ENCODE results near the gene ADAM19.
A peak's percentile ranks its signal among the peaks of the same experiment; 100 is the strongest.

The ADAM19 gene

DNA sequence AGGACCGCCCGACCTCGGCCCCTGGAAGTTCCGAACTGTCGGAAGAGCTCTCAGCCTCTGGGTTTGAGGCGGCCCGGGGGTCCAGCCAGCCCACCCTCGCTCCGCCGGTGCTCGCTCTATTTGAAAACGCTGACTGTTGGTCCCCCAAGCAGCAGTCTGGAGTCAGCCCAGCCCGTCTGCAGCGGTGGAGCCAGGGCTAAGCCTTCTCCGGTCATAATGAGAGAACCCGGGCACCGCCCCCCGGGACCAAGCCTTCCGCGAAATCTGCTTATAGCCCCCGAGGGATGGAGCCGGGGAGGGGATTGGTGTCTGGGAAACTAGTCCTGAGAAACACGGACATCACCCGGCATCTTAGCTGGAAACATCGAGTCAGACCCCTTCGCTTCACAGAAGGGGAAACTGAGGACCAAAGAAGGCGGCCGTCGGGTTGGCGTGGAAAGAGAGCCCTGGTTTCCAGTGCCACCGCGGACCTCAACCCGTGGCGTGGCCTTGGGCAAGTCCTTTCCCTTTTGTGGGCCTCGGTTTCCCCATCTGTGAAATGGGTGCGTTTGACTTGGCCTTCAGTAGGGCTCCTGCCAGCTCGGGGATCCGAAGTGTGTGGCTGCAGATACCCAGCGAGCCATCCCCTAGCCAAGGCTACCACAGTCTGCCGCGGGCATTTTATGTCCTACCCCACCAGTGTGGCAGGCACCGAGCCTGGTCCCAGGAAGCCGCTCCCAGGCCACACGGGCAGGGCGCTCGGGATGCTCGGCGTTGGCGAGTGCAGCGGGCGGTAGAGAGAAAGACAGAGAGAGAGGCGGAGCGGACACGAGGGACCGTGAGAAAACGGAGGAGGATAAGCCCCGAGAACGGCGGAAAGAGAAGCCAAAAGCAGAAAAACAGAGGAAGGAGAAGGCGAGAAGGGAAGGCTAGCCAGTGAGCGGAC, 857 bp downstream of the ADAM19 start:
- H3K4me3 ChIP-seq (ENCODE audit: low read depth, low read length): peak overlapping the region; percentile 90
- TF ChIP-seq, protein P1, sequence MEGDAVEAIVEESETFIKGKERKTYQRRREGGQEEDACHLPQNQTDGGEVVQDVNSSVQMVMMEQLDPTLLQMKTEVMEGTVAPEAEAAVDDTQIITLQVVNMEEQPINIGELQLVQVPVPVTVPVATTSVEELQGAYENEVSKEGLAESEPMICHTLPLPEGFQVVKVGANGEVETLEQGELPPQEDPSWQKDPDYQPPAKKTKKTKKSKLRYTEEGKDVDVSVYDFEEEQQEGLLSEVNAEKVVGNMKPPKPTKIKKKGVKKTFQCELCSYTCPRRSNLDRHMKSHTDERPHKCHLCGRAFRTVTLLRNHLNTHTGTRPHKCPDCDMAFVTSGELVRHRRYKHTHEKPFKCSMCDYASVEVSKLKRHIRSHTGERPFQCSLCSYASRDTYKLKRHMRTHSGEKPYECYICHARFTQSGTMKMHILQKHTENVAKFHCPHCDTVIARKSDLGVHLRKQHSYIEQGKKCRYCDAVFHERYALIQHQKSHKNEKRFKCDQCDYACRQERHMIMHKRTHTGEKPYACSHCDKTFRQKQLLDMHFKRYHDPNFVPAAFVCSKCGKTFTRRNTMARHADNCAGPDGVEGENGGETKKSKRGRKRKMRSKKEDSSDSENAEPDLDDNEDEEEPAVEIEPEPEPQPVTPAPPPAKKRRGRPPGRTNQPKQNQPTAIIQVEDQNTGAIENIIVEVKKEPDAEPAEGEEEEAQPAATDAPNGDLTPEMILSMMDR (IDR thresholded peaks at IDR 0.05; ENCODE audit: insufficient read depth, low read length, missing control alignments): no peak
- ChIA-PET POLR2A (interaction anchor here (0.8 kb wide), 1 partner anchor 33 kb away, joined by 4 read pairs; no protein-coding TSS in a partner anchor), CTCF (interaction anchor here (1.0 to 1.4 kb wide), 3 partner anchors 26 to 144 kb away, joined by 3 to 4 read pairs (median 3); no protein-coding TSS in a partner anchor)
- no peak for DNase-seq (ENCODE audit: low read depth, low spot score)

DNA sequence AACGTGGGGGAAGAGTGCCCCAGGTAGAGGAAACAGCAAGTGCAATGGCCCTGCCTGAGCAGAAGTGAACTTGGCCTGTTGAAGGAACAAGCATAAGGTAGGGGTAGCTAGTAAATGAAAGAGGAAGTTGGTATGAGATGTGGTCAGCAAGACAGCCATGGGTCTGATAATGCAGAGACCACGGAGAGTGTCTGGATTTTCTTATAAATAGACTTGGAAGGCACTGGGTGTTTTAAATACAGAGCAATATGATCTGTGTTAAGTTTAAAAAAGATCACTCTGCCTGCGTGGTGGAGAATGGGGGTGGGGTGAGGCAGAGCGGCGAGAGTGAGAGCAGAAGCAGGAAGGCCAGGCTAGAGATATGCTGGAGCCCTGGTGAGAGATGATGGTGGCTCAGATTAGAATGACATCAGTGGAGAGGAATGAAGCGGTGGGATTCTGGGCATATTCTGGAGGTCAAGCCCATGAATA, 4.2 kb downstream of the ADAM19 start:
- TF ChIP-seq, protein P1 (IDR thresholded peaks at IDR 0.05; ENCODE audit: insufficient read depth, low read length, missing control alignments): no peak
- no peak for DNase-seq (ENCODE audit: low read depth, low spot score)
- no peak overlapping the region; the same call in 1 of the 2 replicates for H3K4me3 ChIP-seq (ENCODE audit: low read depth, low read length)
- CTCF ChIA-PET: interaction anchor here (0.9 to 1.5 kb wide), 4 partner anchors 8 to 172 kb away, joined by 3 to 7 read pairs (median 3); partner anchors contain the start of gene LSM11
- POLR2A ChIA-PET: interaction anchor here (0.6 to 1.4 kb wide), 4 partner anchors 8 to 184 kb away, joined by 3 to 5 read pairs (median 4); no protein-coding TSS in a partner anchor

DNA sequence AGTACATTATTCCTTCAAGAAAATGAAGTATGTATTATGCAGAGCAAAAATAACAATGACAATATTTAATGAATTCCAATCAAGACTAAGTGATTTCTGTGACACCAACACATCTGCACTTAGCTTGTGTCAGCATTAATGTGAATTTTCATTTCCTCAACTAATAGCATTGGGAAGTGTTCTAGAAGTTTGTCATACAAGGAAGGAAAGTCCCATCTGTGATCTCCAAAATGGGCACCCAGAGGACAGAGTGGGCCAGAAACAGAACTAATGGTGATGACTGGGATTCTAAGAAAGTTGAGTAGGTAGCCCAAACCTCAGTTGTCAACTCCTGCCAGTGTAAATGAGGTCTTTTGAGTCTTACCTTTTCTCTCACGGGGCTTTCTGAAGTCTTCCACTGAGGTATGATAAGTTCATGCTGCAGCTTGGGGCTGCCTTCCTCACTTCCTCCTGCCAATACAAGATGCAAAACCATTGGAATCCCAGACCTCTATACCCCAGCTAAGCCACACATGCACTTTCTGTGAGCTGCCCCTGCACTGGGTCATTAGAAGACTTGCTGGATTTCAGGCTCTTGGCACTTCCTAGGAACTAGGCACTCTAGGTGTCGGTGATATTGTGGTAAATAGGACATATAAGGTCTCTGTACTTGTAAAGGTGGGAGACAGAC, 4.9 kb downstream of the ADAM19 start:
- POLR2A ChIA-PET: interaction anchor here (1.3 to 1.4 kb wide), 2 partner anchors 12 to 59 kb away, joined by 4 to 5 read pairs; no protein-coding TSS in a partner anchor
- DNase-seq (ENCODE audit: low read depth, low spot score): no peak
- CTCF ChIA-PET: interaction anchor here (1.0 to 1.5 kb wide), 3 partner anchors 7 to 173 kb away, joined by 3 to 7 read pairs (median 3); partner anchors contain the start of gene LSM11
- TF ChIP-seq, protein P1 (IDR thresholded peaks at IDR 0.05; ENCODE audit: insufficient read depth, low read length, missing control alignments): no peak
- no peak overlapping the region for H3K4me3 ChIP-seq (ENCODE audit: low read depth, low read length)

DNA sequence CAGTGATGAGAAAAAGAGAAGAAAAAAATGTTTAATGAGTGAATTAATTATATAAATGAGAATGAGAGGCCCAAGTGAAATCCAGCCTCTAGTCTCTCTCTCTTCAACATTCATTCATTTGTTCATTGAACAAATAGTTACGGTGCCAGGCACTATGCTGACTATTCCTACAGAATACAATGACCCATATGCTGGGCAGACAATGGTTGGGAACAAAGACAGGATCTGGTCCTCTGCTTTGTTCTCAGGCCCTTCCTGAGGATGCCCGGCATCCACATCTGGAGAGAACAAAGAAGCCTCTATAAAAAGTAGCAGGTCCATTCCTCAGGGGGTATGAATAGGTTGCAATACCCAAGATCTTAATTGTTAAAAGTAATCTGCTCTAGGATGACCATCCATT, 6.9 kb downstream of the ADAM19 start:
- H3K4me3 ChIP-seq (ENCODE audit: low read depth, low read length): no peak overlapping the region
- no peak for DNase-seq (ENCODE audit: low read depth, low spot score)
- ChIA-PET CTCF (interaction anchor here (0.6 to 2.0 kb wide), 5 partner anchors 50 to 150 kb away, joined by 3 to 9 read pairs (median 4); no protein-coding TSS in a partner anchor), POLR2A (no interaction called here)
- TF ChIP-seq, protein P1 (IDR thresholded peaks at IDR 0.05; ENCODE audit: insufficient read depth, low read length, missing control alignments): no peak

DNA sequence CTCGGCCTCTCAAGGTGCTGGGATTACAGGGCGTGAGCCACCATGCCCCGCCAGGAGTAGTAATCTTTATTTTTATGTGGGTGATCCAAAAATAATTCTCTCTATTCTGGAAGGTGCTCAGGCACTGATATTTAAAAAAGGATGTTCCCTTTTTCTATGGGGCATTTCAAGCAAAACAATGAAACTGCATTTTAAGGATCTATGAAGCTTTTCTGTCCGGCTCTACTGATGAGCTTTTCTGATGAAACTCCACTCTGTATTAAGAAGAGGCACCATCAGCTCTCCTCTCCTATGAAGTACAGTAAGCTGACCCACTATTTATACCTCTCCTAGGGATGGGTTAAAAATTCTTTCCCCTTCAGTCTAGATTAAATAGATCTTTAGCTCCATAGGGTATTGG, 7.4 kb downstream of the ADAM19 start:
- no peak overlapping the region for H3K4me3 ChIP-seq (ENCODE audit: low read depth, low read length)
- CTCF ChIA-PET: interaction anchor here (2.0 kb wide), 1 partner anchor 150 kb away, joined by 9 read pairs; no protein-coding TSS in a partner anchor
- POLR2A ChIA-PET: no interaction called here
- no peak for DNase-seq (ENCODE audit: low read depth, low spot score)
- TF ChIP-seq, protein P1 (IDR thresholded peaks at IDR 0.05; ENCODE audit: insufficient read depth, low read length, missing control alignments): no peak
